Measurements from ENCODE around the gene DEGS2.
"Not testable (repeated sequence)": the region's sequence is repeated elsewhere in the genome, so short reads cannot be mapped to it uniquely, and the experiment has no call there.

Gene DEGS2

GRCh38 chr14:100157548-100158232 lies 1.8 kb downstream of the DEGS2 start:
- H3K4me1 ChIP-seq (ENCODE audit: control insufficient read depth, insufficient read depth, low read length); H3K4me3 ChIP-seq (ENCODE audit: low read length in 2 of 2); H3K36me3 ChIP-seq (ENCODE audit: control insufficient read depth in 2 of 2, insufficient read depth in 2 of 2, low read length in 2 of 2); H3K27ac ChIP-seq (ENCODE audit: low read length); H3K9ac ChIP-seq (ENCODE audit: low read length in 2 of 2): not testable (repeated sequence)
- H3K27me3 ChIP-seq (ENCODE audit: control insufficient read depth in 1 of 2, insufficient read depth in 2 of 2, low read length in 2 of 2) = peaks cover 23 to 41% of the 10 kb centered on the region in 2 donors
- peaks cover 0 to 10% of the 10 kb centered on the region in 2 donors for H3K9me3 ChIP-seq (ENCODE audit: control insufficient read depth in 2 of 2, low read length in 2 of 2)

- H3K27me3 ChIP-seq (ENCODE audit: control insufficient read depth in 1 of 2, insufficient read depth in 2 of 2, low read length in 2 of 2) = peaks cover 23 to 41% of the 10 kb centered on the region in 2 donors
- no peak overlapping the region for H3K9ac ChIP-seq (ENCODE audit: low read length in 2 of 2)
- H3K4me3 ChIP-seq (ENCODE audit: low read length in 2 of 2) = no peak overlapping the region
- H3K9me3 ChIP-seq (ENCODE audit: control insufficient read depth in 2 of 2, low read length in 2 of 2) = peaks cover 0 to 10% of the 10 kb centered on the region in 2 donors
- no peaks in the 10 kb centered on the region for H3K36me3 ChIP-seq (ENCODE audit: control insufficient read depth in 2 of 2, insufficient read depth in 2 of 2, low read length in 2 of 2)
- H3K27ac ChIP-seq (ENCODE audit: low read length) = no peak overlapping the region
- H3K4me1 ChIP-seq (ENCODE audit: control insufficient read depth, insufficient read depth, low read length) = peaks cover 8% of the 10 kb centered on the region
Observed at GRCh38 chr14:100156776-100157175, 2.7 kb downstream of the DEGS2 start.

GRCh38 chr14:100155756-100156616 lies 3.5 kb downstream of the DEGS2 start:
- H3K4me1 ChIP-seq (ENCODE audit: control insufficient read depth, insufficient read depth, low read length) = peaks cover 8% of the 10 kb centered on the region
- no peak overlapping the region for H3K4me3 ChIP-seq (ENCODE audit: low read length in 2 of 2)
- no peaks in the 10 kb centered on the region for H3K36me3 ChIP-seq (ENCODE audit: control insufficient read depth in 2 of 2, insufficient read depth in 2 of 2, low read length in 2 of 2)
- peaks cover 24 to 37% of the 10 kb centered on the region in 2 donors for H3K27me3 ChIP-seq (ENCODE audit: control insufficient read depth in 1 of 2, insufficient read depth in 2 of 2, low read length in 2 of 2)
- peaks cover 0 to 10% of the 10 kb centered on the region in 2 donors for H3K9me3 ChIP-seq (ENCODE audit: control insufficient read depth in 2 of 2, low read length in 2 of 2)
- H3K27ac ChIP-seq (ENCODE audit: low read length) = no peak overlapping the region
- H3K9ac ChIP-seq (ENCODE audit: low read length in 2 of 2) = no peak overlapping the region

- Histone ChIP-seq H3K27me3 (ENCODE audit: control insufficient read depth in 1 of 2, insufficient read depth in 2 of 2, low read length in 2 of 2) (peaks cover 15 to 29% of the 10 kb centered on the region in 2 donors), H3K9me3 (ENCODE audit: control insufficient read depth in 2 of 2, low read length in 2 of 2) (peaks cover 0 to 10% of the 10 kb centered on the region in 2 donors), H3K9ac (ENCODE audit: low read length in 2 of 2) (no peak overlapping the region), H3K4me1 (ENCODE audit: control insufficient read depth, insufficient read depth, low read length) (peaks cover 8% of the 10 kb centered on the region), H3K4me3 (ENCODE audit: low read length in 2 of 2) (no peak overlapping the region), H3K36me3 (ENCODE audit: control insufficient read depth in 2 of 2, insufficient read depth in 2 of 2, low read length in 2 of 2) (no peaks in the 10 kb centered on the region), H3K27ac (ENCODE audit: low read length) (no peak overlapping the region)
Observed at GRCh38 chr14:100155049-100155621, 4.3 kb downstream of the DEGS2 start.

- Histone ChIP-seq H3K27me3 (ENCODE audit: control insufficient read depth in 1 of 2, insufficient read depth in 2 of 2, low read length in 2 of 2) (peaks cover 13 to 16% of the 10 kb centered on the region in 2 donors), H3K9ac (ENCODE audit: low read length in 2 of 2) (no peak overlapping the region)
Observed at GRCh38 chr14:100153560-100153959, 5.9 kb downstream of the DEGS2 start.

GRCh38 chr14:100152091-100152490 lies 7.4 kb downstream of the DEGS2 start:
- Histone ChIP-seq H3K4me3 (ENCODE audit: low read length in 2 of 2) (no peak overlapping the region), H3K9ac (ENCODE audit: low read length in 2 of 2) (no peak overlapping the region), H3K27ac (ENCODE audit: low read length) (no peak overlapping the region), H3K9me3 (ENCODE audit: control insufficient read depth in 2 of 2, low read length in 2 of 2) (peaks cover 0 to 10% of the 10 kb centered on the region in 2 donors), H3K27me3 (ENCODE audit: control insufficient read depth in 1 of 2, insufficient read depth in 2 of 2, low read length in 2 of 2) (peaks cover 11 to 12% of the 10 kb centered on the region in 2 donors), H3K4me1 (ENCODE audit: control insufficient read depth, insufficient read depth, low read length) (no peaks in the 10 kb centered on the region), H3K36me3 (ENCODE audit: control insufficient read depth in 2 of 2, insufficient read depth in 2 of 2, low read length in 2 of 2) (no peaks in the 10 kb centered on the region)

More at GRCh38 chr14:100153560-100153959, 5.9 kb downstream of the DEGS2 start:
- Histone ChIP-seq H3K36me3 (ENCODE audit: control insufficient read depth in 2 of 2, insufficient read depth in 2 of 2, low read length in 2 of 2) (no peaks in the 10 kb centered on the region), H3K9me3 (ENCODE audit: control insufficient read depth in 2 of 2, low read length in 2 of 2) (peaks cover 0 to 10% of the 10 kb centered on the region in 2 donors), H3K4me1 (ENCODE audit: control insufficient read depth, insufficient read depth, low read length) (no peaks in the 10 kb centered on the region), H3K27ac (ENCODE audit: low read length) (no peak overlapping the region), H3K4me3 (ENCODE audit: low read length in 2 of 2) (no peak overlapping the region)

GRCh38 chr14:100150932-100151587 lies 8.4 kb downstream of the DEGS2 start:
- H3K27me3 ChIP-seq (ENCODE audit: control insufficient read depth in 1 of 2, insufficient read depth in 2 of 2, low read length in 2 of 2) = peaks cover 3 to 4% of the 10 kb centered on the region in 2 donors
- no peaks in the 10 kb centered on the region for H3K36me3 ChIP-seq (ENCODE audit: control insufficient read depth in 2 of 2, insufficient read depth in 2 of 2, low read length in 2 of 2)
- no peak overlapping the region for H3K27ac ChIP-seq (ENCODE audit: low read length)
- H3K9me3 ChIP-seq (ENCODE audit: control insufficient read depth in 2 of 2, low read length in 2 of 2) = peaks cover 0 to 10% of the 10 kb centered on the region in 2 donors
- H3K4me1 ChIP-seq (ENCODE audit: control insufficient read depth, insufficient read depth, low read length) = no peaks in the 10 kb centered on the region
- no peak overlapping the region for H3K9ac ChIP-seq (ENCODE audit: low read length in 2 of 2)
- no peak overlapping the region for H3K4me3 ChIP-seq (ENCODE audit: low read length in 2 of 2)

GRCh38 chr14:100149851-100150611 lies 9.4 kb downstream of the DEGS2 start:
- H3K9ac ChIP-seq (ENCODE audit: low read length in 2 of 2) = no peak overlapping the region
- no peaks in the 10 kb centered on the region for H3K36me3 ChIP-seq (ENCODE audit: control insufficient read depth in 2 of 2, insufficient read depth in 2 of 2, low read length in 2 of 2)
- peaks cover 0 to 8% of the 10 kb centered on the region in 2 donors for H3K9me3 ChIP-seq (ENCODE audit: control insufficient read depth in 2 of 2, low read length in 2 of 2)
- no peaks in the 10 kb centered on the region for H3K4me1 ChIP-seq (ENCODE audit: control insufficient read depth, insufficient read depth, low read length)
- H3K27me3 ChIP-seq (ENCODE audit: control insufficient read depth in 1 of 2, insufficient read depth in 2 of 2, low read length in 2 of 2) = peaks cover 2 to 4% of the 10 kb centered on the region in 2 donors
- H3K4me3 ChIP-seq (ENCODE audit: low read length in 2 of 2) = no peak overlapping the region
- H3K27ac ChIP-seq (ENCODE audit: low read length) = no peak overlapping the region

- Histone ChIP-seq H3K9ac (ENCODE audit: low read length in 2 of 2) (no peak overlapping the region), H3K36me3 (ENCODE audit: control insufficient read depth in 2 of 2, insufficient read depth in 2 of 2, low read length in 2 of 2) (peaks cover 0 to under 1% of the 10 kb centered on the region in 2 donors), H3K27ac (ENCODE audit: low read length) (no peak overlapping the region)
Observed at GRCh38 chr14:100148837-100149731, 10.4 kb downstream of the DEGS2 start.

More at GRCh38 chr14:100148837-100149731, 10.4 kb downstream of the DEGS2 start:
- Histone ChIP-seq H3K4me1 (ENCODE audit: control insufficient read depth, insufficient read depth, low read length) (no peaks in the 10 kb centered on the region), H3K27me3 (ENCODE audit: control insufficient read depth in 1 of 2, insufficient read depth in 2 of 2, low read length in 2 of 2) (peaks cover 2 to 4% of the 10 kb centered on the region in 2 donors), H3K9me3 (ENCODE audit: control insufficient read depth in 2 of 2, low read length in 2 of 2) (no peaks in the 10 kb centered on the region), H3K4me3 (ENCODE audit: low read length in 2 of 2) (no peak overlapping the region)
